GM19468 (cell line): ENCODE measurements around the gene PACSIN3.
A peak's percentile ranks its signal among the peaks of the same experiment; 100 is the strongest.
"Not testable (repeated sequence)": the region's sequence is repeated elsewhere in the genome, so short reads cannot be mapped to it uniquely, and the experiment has no call there.

ENCODE experiments used
- ATAC-seq: cut with Tn5 transposase; IDR thresholded peaks from one replicate; pipeline ENCODE4 v1.9.1; 2021; ENCODE audit warnings: mild to moderate bottlenecking, moderate library complexity, moderate number of reproducible peaks; ENCODE audit not compliant: unreplicated experiment; ENCODE audit errors: extremely low read depth

PACSIN3 gene

DNA sequence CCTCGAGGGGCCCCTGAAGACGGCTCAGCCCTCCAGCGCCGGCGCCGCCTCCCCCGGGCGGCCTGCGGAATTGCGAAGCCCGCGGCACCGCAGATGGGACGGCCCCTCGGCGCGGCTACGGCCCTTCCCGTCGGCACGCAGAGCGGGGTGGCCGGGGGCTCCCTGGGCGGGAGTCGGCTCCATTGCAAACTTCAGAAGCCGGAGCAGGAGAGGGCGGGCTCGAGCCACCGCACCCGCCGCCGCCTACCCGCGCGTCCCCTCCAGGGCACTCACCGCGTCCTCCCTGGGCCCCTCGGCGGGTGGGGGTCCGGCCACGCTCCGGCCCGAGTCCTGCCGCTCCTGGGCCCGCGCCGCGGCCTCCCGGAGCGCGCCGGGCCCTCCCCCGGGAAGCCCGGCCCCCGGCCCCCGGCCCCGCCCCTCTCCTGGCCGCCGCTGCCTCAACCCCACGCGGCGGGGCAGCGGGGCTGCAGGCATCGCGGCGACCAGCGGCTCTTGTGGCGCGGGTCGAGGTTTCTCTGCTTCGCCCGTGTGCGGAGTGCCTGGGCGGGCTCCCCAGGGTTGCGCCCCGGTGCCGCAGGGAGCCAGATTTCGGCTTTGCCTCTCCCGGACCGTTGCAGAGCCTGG is at the start of gene PACSIN3:
PACSIN3 (minus strand) TSS at position 359 of the 624 bp plus-strand sequence. CDS start 3,707 bp downstream, outside the sequence.
- ATAC-seq: no peak

DNA sequence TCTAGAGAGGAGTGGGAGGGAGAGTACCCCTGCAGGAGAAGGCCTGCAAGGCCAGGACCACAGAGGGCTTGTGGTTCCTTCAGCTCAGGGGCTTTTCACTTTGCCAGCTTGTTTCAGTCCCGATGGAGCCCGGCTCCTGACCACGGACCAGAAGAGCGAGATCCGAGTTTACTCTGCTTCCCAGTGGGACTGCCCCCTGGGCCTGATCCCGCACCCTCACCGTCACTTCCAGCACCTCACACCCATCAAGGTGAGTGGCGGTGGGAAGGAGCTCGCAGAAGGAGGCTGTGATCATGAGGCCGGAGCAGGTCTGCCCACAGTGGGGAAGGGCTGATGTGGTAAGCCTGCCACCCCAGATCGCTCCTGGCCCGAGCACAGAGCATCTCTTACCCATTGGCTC is 48.9 kb upstream of the PACSIN3 start:
- ATAC-seq: no peak

DNA sequence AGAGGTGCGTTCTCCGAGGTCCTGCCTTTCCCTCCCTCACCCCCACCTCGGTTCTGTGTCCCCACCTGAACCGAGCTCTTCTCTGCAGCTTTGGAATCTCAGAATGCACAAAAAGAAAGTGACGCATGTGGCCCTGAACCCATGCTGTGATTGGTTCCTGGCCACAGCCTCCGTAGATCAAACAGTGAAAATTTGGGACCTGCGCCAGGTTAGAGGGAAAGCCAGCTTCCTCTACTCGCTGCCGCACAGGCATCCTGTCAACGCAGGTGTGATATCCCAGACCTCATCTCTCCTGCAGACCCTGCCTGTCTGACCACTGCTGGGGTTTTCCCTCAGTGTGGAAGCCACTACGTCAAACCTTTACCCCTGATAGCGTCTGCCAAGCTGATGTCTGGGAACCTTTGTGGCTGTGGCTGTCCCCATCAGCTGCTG is 48.5 kb upstream of the PACSIN3 start:
- ATAC-seq: no peak

DNA sequence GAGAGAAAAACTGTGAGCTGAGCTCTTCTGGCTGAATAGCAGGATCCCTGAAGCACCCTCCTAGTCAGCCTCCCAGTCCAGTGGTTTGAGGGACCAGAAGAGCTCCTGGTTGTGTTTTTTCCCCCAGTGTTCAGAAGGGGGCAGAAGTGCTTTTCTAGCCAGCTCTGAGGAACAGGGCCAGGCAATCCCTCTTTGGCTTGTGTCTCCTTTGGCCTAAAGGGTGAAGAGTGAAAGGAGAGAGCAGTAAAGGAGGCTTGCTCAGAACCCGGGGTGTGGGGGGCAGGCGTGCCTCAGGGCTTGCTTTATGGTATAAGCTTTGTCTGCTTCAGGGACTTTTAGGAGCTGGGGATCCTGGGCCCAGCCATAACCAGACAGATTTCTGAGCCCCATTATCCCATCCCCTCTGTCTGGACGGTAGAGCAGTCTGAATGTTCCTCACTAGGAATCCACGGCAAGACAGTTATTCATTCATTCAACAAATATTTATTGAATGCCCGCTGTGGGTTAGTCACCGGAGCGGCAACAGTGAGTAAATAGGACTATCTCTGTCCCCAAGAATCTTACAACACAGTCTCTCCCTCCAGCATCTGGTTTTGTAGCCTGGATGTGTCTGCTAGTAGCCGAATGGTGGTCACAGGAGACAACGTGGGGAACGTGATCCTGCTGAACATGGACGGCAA is 47.9 kb upstream of the PACSIN3 start:
- no peak for ATAC-seq

DNA sequence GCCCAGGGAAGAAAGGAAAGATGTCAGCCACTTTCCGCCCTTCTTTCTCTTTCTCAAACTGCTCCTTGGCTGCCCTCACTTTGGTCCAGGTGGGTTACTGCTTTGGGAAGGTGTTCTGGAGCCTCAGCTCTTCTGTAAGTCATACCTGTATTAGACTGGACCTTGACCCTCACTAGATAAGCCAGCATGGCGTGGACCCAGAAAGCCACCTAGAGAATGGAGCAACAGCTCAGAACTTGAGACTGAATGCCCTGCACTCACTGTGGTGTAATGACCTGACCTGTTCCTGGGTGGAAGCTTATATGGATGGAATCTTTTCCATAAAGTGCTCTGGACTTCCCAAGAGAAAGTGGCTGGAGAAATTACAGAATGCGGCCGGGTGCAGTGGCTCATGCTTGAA is 46.8 kb upstream of the PACSIN3 start:
- no peak for ATAC-seq

DNA sequence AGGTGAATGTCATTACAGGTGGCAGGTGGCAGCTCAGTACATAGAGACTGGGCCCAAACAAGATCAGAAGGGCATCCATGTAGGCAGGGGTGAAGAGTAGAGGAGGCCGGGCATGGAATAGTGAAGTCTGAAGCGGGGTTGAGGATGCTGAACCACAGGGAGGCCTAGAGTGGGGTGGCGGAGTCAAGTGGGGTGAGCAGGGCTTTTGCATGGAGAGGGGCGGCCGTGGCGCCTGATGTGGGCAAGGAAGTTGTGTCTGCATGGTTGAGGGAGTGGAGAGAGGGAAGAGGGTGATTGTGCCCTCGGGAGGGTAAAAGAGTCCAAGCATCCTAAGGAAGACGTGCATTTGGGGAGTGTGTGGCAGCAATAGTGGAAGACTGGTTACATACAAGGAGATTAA is 42.9 kb upstream of the PACSIN3 start:
- ATAC-seq: no peak

DNA sequence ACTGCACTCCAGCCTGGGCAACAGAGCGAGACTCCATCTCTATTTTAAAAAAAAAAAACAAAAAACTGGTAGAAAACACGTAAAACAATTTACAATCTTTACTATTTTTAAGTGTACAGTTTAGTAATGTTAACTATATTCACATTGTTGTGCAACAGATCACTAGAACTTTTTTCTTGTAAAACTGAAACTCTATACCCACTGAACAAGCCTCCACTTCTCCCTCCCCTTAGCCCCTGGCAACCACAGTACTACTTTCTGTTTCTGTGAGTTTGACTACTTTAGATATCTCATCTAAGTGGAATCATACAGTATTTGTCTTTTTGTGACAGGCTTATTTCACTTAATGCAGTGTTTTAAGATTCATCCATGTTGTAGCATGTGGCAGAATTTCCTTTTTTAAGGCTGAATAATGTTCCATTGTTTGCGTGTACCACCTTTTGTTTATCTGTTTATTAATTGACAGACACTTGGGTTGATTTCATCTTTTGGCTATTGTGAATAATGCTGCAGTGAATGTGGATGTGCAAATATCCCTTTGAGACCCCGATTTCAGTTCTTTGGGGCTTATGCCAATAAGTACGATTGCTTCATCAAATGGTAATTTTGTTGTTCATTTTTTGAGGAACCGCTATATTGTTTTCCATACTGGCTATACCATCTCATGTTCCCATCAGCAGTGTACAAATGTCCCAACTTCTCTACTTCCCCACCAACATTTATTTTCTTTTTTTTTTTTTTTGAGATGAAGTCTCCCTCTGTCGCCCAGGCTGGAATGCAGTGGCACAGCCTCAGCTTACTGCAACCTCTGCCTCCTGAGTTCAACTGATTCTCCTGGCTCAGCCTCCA is 39.5 kb upstream of the PACSIN3 start:
- peak; percentile 58 for ATAC-seq

DNA sequence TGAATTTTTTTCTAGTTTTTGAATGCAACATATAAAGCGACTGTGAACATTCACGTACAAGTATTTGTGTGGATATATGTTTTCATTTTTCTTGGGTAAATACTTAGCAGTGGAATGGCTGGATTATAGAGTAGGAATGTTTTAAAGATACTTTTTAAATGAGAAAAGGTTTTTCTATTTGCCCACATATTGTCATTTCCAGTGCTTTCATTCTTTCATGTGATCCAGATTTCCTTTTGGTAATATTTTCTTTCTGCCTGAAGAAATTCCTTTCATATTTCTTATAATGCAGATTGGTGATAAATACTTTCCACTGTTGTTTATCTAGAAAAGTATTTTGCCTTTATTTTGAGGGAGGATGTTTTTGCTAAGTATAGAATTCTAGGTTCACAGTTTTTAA is 36.5 kb upstream of the PACSIN3 start:
- no peak for ATAC-seq

DNA sequence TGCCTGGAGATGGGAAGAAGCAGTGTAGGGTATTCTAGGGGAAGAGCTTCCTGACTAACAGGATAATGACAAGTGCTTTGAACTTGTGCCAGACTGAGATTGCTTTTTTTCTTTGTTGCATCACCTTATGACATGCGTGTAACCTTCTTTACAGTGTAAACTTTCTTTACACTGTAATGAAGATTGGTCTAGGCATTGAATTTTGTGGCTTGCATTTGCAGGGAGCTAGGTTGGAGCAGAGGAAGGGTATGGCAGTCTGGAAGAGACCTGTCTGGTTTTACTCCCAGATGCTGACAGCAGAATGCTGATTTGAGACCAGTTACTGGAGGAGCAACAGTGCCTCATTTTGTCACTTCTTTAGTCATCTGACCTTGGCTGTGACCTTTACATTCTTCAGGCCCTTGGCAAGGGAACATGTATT is 34.2 kb upstream of the PACSIN3 start:
- ATAC-seq: no peak

DNA sequence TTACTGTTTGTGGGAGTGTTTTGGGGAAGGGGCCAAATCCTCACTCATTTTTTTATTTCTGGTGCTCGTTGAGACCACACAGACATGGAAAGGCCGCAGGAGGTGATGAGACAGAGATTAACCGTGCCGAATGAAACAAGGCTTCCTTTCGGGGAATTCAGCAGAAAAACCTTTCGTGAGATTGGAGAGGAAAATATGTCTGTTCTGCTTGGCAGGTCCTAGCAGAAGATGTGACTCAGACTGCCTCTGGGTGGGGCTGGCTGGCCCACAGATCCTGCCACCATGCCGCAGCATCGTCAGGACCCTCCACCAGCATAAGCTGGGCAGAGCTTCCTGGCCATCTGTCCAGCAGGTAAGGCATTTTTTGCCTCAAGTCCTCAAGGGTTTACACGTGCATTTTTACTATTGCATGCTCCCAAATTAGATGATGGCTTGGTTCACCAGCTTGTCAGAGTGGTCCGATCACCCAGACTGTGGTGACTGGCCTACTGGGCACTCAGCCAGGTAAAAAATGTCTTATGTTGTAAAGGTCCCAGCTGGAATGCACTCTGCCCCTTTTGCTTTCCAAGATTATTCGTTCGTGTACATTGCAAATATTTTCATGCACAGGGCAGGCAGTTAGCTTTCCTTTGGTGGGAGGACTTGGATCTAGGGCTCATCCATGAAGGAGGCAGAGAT is 30.0 kb upstream of the PACSIN3 start:
- ATAC-seq: no peak

DNA sequence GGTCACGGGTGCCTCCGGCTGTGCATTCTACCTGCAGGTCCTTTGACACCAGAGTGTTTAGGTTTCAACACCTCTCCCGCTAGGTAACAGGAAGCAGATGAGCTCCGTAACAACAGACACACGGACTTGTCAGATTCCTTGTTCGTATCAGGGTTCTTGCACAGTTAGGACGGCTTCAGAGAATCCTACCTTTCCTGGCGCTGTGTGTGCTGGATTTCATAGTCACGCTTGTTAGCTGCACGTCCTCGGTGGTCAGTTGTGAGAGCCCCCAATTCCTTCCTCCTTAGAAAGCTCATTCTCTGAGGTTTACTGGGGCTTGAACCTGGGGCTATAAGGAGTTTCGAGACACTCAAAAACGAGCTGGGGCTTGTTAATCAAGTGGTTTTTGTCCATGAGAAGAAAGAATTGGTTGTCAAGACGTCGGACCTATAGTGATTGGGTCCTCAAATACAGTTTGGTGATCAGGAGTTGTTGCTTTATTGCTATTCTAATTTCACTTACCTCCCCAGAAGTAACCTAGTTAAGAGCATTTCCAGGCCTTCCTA is 29.2 kb upstream of the PACSIN3 start:
- no peak for ATAC-seq

DNA sequence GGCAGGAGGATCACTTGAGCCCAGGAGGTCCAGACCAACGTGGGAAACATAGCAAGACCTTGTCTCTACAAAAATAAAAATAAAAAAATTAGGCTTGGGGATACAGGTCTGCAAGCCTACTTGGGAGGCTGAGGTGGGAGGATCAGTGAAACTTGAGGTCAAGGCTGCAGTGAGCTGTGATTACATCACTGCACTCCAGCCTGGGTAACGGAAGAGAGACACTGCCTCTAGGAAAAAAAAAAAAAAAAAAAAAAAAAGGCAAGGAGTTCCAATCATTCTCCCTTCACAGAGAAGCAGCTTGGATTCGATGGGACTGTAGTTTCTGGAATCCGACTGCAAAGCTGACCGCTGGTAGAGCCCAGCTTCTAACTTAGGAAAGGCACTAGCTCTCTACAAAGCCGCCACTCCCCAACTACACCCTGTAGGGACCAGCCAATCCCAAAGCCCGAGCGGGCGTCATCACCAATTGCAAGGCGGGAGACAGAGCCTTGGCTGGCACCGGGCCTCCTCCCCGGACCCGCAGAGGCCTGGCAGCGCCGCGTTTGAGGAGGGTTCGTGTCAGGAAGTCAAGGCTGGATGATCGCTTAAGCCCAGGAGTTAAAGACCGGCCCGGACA is 27.8 kb upstream of the PACSIN3 start:
- no peak for ATAC-seq

DNA sequence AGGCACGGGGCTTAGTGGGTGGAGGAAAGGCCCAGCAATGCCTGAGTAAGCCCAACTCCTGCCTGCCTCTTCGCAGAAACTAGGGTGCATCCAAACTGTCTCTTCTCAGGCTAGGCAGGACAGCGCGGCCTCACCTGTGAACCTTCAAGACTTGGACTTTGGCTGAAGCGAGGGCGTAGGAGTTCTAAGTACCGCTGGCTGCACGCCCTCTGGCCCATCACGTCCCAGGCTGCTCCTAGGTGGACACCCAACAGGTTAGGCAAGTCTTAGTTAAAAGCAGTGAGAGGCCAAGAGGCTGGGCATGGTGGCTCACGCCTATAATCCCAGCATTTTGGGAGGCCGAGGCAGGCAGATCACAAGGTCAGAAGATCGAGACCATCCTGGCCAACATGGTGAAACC is 26.7 kb upstream of the PACSIN3 start:
- ATAC-seq: no peak

DNA sequence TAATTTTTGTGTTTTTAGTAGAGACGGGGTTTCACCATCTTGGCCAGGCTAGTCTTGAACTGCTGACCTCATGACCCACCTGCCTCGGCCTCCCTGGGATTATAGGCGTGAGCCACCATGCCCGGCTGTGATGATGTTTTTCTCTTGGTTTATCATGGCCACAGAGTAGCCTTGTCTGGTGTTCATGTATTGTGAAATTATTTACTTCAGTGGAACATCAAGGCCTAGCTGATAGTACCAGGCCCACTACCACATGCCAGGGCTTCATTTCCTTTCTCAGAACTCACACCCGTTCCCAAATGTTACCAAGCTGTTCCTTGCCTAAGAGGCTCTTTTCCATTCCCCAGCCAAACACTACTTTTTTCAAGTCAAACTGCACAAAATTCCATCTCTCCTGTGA is 22.4 kb upstream of the PACSIN3 start:
- ATAC-seq: no peak

DNA sequence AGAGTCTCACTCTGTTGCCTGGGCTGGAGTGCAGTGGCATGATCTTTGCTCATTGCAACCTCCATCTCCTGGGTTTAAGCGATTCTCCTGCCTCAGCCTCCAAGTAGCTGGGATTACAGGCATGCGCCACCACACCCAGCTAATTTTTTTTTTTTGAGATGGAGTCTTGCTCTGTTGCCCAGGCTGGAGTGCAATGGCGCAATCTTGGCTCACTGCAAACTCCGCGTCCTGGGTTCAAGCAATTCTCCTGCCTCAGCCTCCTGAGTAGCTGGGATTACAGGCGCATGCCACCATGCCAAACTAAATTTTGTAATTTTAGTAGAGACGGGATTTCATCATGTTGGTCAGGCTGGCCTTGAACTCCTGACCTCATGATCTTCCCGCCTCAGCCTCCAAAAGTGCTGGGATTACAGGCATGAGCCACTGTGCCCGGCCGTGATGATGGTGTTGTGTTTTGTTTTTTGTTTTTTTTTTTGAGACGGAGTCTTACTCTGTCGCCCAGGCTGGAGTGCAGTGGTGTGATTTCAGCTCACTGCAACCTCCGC is 21.8 kb upstream of the PACSIN3 start:
- not testable (repeated sequence) for ATAC-seq

DNA sequence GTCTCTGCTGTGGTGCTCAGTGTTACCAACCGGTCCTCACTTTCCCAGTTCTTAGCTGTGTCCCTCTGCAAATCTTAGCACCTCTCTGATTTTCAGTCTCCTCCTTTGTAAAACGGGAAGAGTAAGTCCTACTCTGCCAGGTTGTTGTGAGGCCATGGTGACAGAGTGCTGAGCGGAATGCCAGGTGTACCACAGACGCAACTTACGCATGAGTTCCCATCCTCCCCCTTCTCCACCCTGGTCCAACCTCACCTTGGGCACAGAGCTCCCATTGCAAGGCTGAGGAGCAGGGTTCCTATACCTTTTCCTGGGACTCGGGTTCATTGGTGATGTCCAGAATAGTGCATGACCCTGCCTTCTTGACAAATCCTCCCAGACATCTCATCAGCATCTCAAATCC is 21.2 kb upstream of the PACSIN3 start:
- ATAC-seq: no peak

DNA sequence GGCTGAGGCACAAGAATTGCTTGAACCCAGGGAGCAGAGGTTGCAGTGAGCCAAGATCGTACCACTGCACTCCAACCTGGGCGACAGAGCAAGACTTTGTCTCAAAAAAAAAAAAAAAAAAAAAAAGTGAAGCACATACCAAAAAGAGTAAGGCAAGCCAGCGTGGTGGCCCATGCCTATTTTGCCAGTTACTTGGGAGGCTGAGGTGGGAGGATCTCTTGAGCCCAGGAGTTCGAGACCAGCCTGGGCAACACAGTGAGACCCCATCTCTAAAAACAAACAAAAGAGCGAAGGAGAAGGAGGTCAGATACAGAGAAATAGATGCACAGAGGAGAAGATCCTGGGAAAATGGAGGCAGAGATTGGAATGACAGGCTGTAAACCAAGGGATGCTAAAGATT is 20.3 kb upstream of the PACSIN3 start:
- not testable (repeated sequence) for ATAC-seq

DNA sequence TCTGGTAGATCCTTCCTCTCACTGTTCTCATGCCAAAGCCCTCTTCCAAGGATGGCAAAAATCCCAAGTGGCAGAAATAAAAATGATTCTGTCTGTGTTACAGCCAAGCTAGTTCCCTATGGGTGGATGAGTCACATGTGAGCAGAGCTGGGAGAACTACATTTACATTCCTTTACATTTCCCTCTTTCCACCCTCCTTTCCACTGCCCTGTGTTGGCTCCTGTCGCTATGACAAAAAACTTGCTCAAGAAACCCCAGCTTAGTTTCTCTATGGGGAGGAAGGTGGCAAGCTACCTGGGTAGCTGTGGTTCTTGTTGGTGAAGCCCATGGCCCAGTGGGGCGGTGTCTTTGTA is 18.4 kb upstream of the PACSIN3 start:
- ATAC-seq: no peak

DNA sequence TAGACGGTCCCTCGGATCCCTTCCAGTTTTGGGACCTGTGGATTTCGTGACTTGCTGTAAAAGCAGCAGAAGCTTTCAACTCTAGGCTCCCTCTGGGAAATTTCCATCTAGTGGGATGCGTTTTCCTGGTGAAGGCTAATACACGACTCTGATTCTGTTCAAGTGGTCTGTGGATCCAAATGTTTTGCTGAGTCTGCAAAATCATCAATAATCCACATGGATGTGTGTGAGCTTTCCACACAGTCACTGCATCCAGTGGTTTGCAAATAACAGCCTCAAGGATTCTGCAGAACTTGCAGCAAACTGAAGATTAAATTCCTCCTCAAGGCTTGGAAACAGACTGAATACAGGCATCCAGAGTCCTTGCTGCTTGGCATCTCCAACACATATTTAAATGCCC is 16.3 kb upstream of the PACSIN3 start:
- no peak for ATAC-seq

DNA sequence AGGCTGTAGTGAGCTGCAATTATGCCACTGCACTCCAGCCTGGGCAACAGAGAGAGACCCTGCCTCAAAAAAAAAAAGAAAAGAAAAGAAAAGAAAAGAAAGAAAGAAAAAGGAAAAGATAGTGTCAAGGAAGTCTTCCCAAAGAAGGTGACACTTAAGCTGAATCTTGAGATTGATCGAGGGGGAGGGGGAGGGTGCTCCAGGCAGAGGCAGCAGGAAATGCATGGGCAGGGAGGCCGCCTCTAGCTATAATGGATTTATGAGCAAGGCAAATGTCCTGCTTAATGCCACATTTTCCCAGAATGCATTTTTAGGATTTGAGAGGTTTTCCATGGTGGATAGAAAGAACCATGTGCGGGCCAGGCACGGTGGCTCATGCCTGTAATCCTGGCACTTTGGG is 14.8 kb upstream of the PACSIN3 start:
- no peak for ATAC-seq
